ENCODE results near the gene TGM2. TPM values are rescaled to one million over a fixed set of nuclear protein-coding genes. Genes with fewer than 3 reads are reported as not detected.

TGM2 gene
- total RNA-seq, 4 donors from 2014 or later: 170 to 385 (median 212) TPM

GRCh38 chr20:38187517-38187916 is 22.4 kb upstream of the TGM2 start:
- no peak for DNase-seq (ENCODE audit: extremely low spot score)
- intact Hi-C loops (cut with DNase I): no loop called here
- no peaks in the 10 kb centered on the region for H3K36me3 ChIP-seq
- no peak overlapping the region for H3K4me3 ChIP-seq
- H3K9me3 ChIP-seq: peaks cover 0 to 4% (median 0%) of the 10 kb centered on the region in 4 donors
- no peaks in the 10 kb centered on the region for H3K27me3 ChIP-seq
- TF ChIP-seq POLR2A (IDR thresholded peaks at IDR 0.05; ENCODE audit: low read depth): no peak
- TF ChIP-seq POLR2AphosphoS5 (IDR thresholded peaks at IDR 0.05): no peak
- no peak for TF ChIP-seq EP300 (IDR thresholded peaks at IDR 0.05)
- TF ChIP-seq CTCF (IDR thresholded peaks at IDR 0.05): no peak
- WGBS: 79% methylated on average over 5 of the region's 5 CpGs
- H3K4me1 ChIP-seq: peaks cover 0 to 21% (median 16%) of the 10 kb centered on the region in 4 donors
- no peak overlapping the region for H3K27ac ChIP-seq (replicated peaks in 1 of 4)

- H3K27me3 ChIP-seq: no peaks in the 10 kb centered on the region
- WGBS: 74% methylated on average over 5 of the region's 5 CpGs
- no peak for TF ChIP-seq POLR2AphosphoS5 (IDR thresholded peaks at IDR 0.05)
- TF ChIP-seq EP300 (IDR thresholded peaks at IDR 0.05): no peak
- no peak for TF ChIP-seq POLR2A (IDR thresholded peaks at IDR 0.05; ENCODE audit: low read depth)
- no peak for TF ChIP-seq CTCF (IDR thresholded peaks at IDR 0.05)
- intact Hi-C loops (cut with DNase I): no loop called here
- H3K36me3 ChIP-seq: no peaks in the 10 kb centered on the region
- H3K4me1 ChIP-seq: peaks cover 0 to 16% (median 13%) of the 10 kb centered on the region in 4 donors
- peaks cover 0 to 9% (median 0%) of the 10 kb centered on the region in 4 donors for H3K9me3 ChIP-seq
- no peak overlapping the region for H3K27ac ChIP-seq (replicated peaks in 1 of 4)
- H3K4me3 ChIP-seq: no peak overlapping the region
- no peak for DNase-seq (ENCODE audit: extremely low spot score)
Observed at GRCh38 chr20:38186788-38187221, 21.7 kb upstream of the TGM2 start.

- 43% methylated on average over 8 of the region's 8 CpGs for WGBS
- TF ChIP-seq EP300 (IDR thresholded peaks at IDR 0.05): no peak
- no peak for TF ChIP-seq CTCF (IDR thresholded peaks at IDR 0.05)
- no peak for TF ChIP-seq POLR2A (IDR thresholded peaks at IDR 0.05; ENCODE audit: low read depth)
- TF ChIP-seq POLR2AphosphoS5 (IDR thresholded peaks at IDR 0.05): no peak
- H3K36me3 ChIP-seq: no peaks in the 10 kb centered on the region
- no peak overlapping the region for H3K4me3 ChIP-seq
- no peaks in the 10 kb centered on the region for H3K27me3 ChIP-seq
- peaks cover 0 to 9% (median 2%) of the 10 kb centered on the region in 4 donors for H3K9me3 ChIP-seq
- intact Hi-C loops (cut with DNase I): no loop called here
- H3K4me1 ChIP-seq: no peaks in the 10 kb centered on the region
- DNase-seq (ENCODE audit: extremely low spot score): no peak
- no peak overlapping the region for H3K27ac ChIP-seq (replicated peaks in 1 of 4)
Observed at GRCh38 chr20:38184101-38184500, 19.0 kb upstream of the TGM2 start.

GRCh38 chr20:38181971-38182370 is 16.9 kb upstream of the TGM2 start:
- 97% methylated on average over 3 of the region's 3 CpGs for WGBS
- no peaks in the 10 kb centered on the region for H3K36me3 ChIP-seq
- intact Hi-C loops (cut with DNase I): no loop called here
- TF ChIP-seq POLR2AphosphoS5 (IDR thresholded peaks at IDR 0.05): no peak
- TF ChIP-seq EP300 (IDR thresholded peaks at IDR 0.05): no peak
- no peak for TF ChIP-seq CTCF (IDR thresholded peaks at IDR 0.05)
- TF ChIP-seq POLR2A (IDR thresholded peaks at IDR 0.05; ENCODE audit: low read depth): no peak
- H3K27me3 ChIP-seq: no peaks in the 10 kb centered on the region
- H3K27ac ChIP-seq (replicated peaks in 1 of 4): no peak overlapping the region
- H3K4me1 ChIP-seq: no peaks in the 10 kb centered on the region
- no peak overlapping the region for H3K4me3 ChIP-seq
- DNase-seq (ENCODE audit: extremely low spot score): no peak
- peaks cover 0 to 9% (median 2%) of the 10 kb centered on the region in 4 donors for H3K9me3 ChIP-seq

- 86% methylated on average over 7 of the region's 7 CpGs for WGBS
Observed at GRCh38 chr20:38181207-38181801, 16.2 kb upstream of the TGM2 start.

More at GRCh38 chr20:38181207-38181801, 16.2 kb upstream of the TGM2 start:
- DNase-seq (ENCODE audit: extremely low spot score): no peak
- Histone ChIP-seq H3K9me3 (peaks cover 0 to 9% (median 2%) of the 10 kb centered on the region in 4 donors), H3K27me3 (no peaks in the 10 kb centered on the region), H3K4me3 (no peak overlapping the region), H3K27ac (replicated peaks in 1 of 4) (no peak overlapping the region), H3K4me1 (no peaks in the 10 kb centered on the region), H3K36me3 (no peaks in the 10 kb centered on the region)
- intact Hi-C loops (cut with DNase I): no loop called here
- no peak for TF ChIP-seq POLR2AphosphoS5 (IDR thresholded peaks at IDR 0.05)
- TF ChIP-seq CTCF (IDR thresholded peaks at IDR 0.05): no peak
- TF ChIP-seq EP300 (IDR thresholded peaks at IDR 0.05): no peak
- TF ChIP-seq POLR2A (IDR thresholded peaks at IDR 0.05; ENCODE audit: low read depth): no peak

Data from esophagus muscularis mucosa (tissue), 4 donors.